ENCODE results near the gene LPP.

DNA sequence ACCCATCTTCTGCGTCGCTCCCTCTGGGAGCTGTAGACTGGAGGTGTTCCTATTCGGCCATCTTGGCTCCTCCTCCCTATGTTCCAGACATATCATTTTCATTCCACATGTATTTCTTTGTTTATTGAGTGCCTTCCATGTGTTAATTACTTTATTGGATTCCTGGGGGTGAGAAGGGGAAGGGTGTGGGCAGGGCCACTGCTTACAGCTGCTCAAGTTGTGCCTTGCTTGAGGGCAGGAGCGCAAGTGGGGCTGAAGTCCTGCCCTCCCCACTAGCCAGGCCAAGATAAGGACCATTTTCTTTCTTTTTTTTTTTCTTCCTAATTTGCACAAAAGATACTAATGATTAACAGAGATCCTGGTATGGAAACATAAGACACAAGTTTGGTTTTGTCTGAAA, 224.8 kb downstream of the LPP start:
- TF ChIP-seq, protein P1, sequence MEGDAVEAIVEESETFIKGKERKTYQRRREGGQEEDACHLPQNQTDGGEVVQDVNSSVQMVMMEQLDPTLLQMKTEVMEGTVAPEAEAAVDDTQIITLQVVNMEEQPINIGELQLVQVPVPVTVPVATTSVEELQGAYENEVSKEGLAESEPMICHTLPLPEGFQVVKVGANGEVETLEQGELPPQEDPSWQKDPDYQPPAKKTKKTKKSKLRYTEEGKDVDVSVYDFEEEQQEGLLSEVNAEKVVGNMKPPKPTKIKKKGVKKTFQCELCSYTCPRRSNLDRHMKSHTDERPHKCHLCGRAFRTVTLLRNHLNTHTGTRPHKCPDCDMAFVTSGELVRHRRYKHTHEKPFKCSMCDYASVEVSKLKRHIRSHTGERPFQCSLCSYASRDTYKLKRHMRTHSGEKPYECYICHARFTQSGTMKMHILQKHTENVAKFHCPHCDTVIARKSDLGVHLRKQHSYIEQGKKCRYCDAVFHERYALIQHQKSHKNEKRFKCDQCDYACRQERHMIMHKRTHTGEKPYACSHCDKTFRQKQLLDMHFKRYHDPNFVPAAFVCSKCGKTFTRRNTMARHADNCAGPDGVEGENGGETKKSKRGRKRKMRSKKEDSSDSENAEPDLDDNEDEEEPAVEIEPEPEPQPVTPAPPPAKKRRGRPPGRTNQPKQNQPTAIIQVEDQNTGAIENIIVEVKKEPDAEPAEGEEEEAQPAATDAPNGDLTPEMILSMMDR (IDR thresholded peaks at IDR 0.05; ENCODE audit: low read depth, low read length, poor library complexity, severe bottlenecking): no peak
- TF ChIP-seq EZH2phosphoT487 (IDR thresholded peaks at IDR 0.05; ENCODE audit: borderline replicate concordance, low read length): no peak
